ENCODE data around the gene MCTP2.
A peak's percentile ranks its signal among the peaks of the same experiment; 100 is the strongest.

The MCTP2 gene

DNA sequence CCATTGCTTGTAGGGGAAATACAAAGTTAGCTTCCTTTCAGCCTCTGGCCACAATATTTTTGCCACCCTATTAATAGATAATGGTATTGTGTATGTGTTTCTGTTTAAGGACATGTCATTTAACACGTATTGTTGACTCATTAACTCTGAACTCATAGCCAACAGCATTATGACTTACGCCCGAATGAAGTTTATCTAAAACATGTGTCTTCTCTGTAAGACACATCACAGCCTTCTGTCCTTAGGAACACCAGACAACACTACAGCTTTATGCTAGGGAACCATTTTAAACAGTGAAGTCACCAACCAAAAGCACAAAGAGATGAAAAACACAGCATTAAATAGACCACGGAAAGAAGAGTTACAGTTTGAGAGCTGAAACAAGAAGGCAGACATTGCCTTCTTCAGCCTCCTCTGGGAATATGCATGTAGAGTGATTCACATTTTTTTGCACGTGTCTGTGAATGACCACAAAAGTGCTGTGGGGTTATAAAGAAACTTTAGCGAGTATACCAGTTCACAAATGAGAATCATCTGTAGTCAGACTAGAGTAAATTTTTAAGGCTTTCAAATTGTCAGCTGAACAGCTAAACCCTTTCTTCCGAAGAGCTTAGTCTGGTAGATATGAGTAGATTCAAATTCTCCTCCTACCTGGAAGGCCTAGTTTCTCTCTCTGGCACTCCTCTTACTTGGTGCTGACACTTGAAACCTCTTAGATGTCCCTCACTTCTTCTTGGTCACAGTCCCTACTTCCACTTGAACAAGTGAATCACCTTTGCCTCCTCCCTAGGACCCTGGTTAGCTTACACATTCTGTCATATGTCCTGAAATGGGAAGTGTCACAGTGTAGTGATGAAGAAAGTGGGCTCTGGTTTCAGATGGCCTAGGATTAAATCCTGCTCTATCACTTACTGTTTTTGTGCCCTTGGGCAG, 32.2 kb downstream of the MCTP2 start:
- peak; percentile 28 for DNase-seq (ENCODE audit: low read depth, low spot score)
- TF ChIP-seq, protein P1, sequence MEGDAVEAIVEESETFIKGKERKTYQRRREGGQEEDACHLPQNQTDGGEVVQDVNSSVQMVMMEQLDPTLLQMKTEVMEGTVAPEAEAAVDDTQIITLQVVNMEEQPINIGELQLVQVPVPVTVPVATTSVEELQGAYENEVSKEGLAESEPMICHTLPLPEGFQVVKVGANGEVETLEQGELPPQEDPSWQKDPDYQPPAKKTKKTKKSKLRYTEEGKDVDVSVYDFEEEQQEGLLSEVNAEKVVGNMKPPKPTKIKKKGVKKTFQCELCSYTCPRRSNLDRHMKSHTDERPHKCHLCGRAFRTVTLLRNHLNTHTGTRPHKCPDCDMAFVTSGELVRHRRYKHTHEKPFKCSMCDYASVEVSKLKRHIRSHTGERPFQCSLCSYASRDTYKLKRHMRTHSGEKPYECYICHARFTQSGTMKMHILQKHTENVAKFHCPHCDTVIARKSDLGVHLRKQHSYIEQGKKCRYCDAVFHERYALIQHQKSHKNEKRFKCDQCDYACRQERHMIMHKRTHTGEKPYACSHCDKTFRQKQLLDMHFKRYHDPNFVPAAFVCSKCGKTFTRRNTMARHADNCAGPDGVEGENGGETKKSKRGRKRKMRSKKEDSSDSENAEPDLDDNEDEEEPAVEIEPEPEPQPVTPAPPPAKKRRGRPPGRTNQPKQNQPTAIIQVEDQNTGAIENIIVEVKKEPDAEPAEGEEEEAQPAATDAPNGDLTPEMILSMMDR (IDR thresholded peaks at IDR 0.05; ENCODE audit: insufficient read depth, low read length, missing control alignments): no peak
- ChIA-PET POLR2A (no interaction called here), CTCF (interaction anchor here (0.7 to 1.4 kb wide), 3 partner anchors 32 to 144 kb away, joined by 3 to 5 read pairs (median 3); partner anchors contain the start of gene MCTP2)
- no peak overlapping the region for H3K4me3 ChIP-seq (ENCODE audit: low read depth, low read length)

DNA sequence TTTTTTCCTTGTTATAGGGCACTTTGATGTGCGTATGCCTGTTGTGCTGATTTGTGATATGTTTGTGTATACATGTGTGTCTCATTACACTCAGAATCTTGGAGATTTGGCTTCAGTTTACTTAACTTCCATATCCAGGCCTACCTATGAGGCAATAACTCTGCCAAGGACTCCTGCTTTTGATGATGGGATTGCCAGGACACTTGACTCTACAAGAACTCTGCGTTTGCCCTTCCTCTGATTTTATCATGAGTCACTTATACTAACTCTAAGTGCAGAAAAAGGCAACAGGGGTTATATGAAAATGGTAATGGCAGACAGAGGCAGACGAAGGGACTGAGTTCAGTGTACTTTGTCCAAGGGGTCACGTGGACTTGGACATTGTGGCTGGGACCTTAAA, 33.6 kb downstream of the MCTP2 start:
- ChIA-PET POLR2A (no interaction called here), CTCF (interaction anchor here (0.9 kb wide), 1 partner anchor 60 kb away, joined by 3 read pairs; no protein-coding TSS in a partner anchor)
- DNase-seq (ENCODE audit: low read depth, low spot score): no peak
- TF ChIP-seq, protein P1 (IDR thresholded peaks at IDR 0.05; ENCODE audit: insufficient read depth, low read length, missing control alignments): no peak
- no peak overlapping the region for H3K4me3 ChIP-seq (ENCODE audit: low read depth, low read length)

DNA sequence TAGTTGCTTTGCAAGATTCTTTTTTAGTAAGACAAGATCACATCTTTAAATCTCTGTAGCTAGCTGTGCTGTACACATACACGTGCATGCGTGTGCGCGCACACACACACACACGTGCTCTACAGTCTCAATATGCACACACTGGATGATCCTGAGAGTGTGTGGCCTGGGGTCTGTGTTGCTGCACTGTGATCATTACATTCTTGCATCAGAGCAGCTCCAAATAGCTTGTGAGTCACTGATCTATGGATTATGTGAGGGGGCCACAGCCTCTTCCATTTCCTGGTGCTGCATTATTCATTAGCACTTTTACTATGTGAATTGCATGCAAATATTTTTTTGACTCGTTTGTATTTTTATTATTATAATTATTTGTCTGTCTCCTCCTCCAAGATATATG, 34.6 kb downstream of the MCTP2 start:
- H3K4me3 ChIP-seq (ENCODE audit: low read depth, low read length): no peak overlapping the region
- TF ChIP-seq, protein P1 (IDR thresholded peaks at IDR 0.05; ENCODE audit: insufficient read depth, low read length, missing control alignments): no peak
- ChIA-PET CTCF (interaction anchor here (1.1 kb wide), 1 partner anchor 58 kb away, joined by 4 read pairs; no protein-coding TSS in a partner anchor), POLR2A (no interaction called here)
- DNase-seq (ENCODE audit: low read depth, low spot score): no peak

DNA sequence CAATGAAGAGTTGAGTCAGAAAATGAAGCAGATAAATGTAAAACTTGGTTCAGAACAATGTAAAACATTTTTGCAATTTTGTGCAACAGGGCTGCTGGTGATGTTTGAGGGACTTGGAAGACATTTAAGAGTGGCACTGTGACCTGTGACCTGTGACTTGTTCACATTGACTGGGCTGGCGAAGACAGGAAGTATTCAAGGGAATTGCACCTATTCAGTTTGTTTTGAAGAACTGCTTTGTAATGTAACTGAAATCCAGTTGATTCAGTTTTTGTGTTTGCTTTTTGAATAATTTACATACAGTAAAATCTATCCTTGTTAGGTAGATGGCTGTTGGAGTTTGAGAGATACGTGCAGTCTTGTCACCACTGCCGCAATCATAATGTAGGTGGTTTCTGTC, 35.4 kb downstream of the MCTP2 start:
- no peak for DNase-seq (ENCODE audit: low read depth, low spot score)
- ChIA-PET CTCF (no interaction called here), POLR2A (no interaction called here)
- TF ChIP-seq, protein P1 (IDR thresholded peaks at IDR 0.05; ENCODE audit: insufficient read depth, low read length, missing control alignments): no peak
- no peak overlapping the region for H3K4me3 ChIP-seq (ENCODE audit: low read depth, low read length)

DNA sequence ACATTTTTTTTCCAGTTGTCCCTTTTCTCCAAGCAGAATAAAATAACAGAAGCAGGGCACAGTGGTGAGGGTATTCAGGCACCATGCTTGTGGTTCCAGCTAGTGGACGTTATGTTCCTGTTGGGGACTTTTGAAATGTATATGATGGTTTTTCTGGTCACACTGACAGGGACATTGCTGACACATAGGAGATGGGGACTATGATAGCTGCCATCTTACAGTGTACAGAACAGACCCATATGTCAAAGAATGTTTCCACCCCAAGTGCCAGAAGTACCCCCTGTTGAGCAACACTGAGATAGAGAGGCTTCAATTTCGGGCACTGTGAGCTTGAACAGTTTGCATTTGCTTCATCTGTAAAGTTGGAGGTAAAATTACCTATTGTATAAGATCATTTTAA, 38.6 kb downstream of the MCTP2 start:
- DNase-seq (ENCODE audit: low read depth, low spot score): no peak
- ChIA-PET POLR2A (no interaction called here), CTCF (interaction anchor here (0.7 kb wide), 1 partner anchor 105 kb away, joined by 4 read pairs; no protein-coding TSS in a partner anchor)
- H3K4me3 ChIP-seq (ENCODE audit: low read depth, low read length): no peak overlapping the region
- TF ChIP-seq, protein P1 (IDR thresholded peaks at IDR 0.05; ENCODE audit: insufficient read depth, low read length, missing control alignments): no peak

DNA sequence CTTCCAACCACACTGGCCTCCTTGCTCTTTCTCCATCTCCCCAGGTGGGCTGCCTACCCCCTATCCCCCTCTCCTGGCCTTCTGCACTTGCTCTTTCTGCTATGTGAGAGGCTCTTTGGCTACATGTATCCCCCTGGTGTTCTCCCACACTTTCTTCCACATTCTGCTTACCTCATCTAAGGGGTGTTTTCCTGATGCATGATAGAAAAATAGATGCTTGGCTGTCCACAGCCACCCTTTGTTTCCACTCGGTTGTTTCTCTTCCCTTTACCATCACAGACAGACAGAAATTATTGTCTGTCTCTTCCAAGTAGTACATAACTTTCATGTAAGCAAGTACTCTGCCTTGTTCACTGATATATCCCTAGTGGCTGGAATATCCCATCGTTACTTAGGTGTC, 39.2 kb downstream of the MCTP2 start:
- POLR2A ChIA-PET: no interaction called here
- CTCF ChIA-PET: no interaction called here
- TF ChIP-seq, protein P1 (IDR thresholded peaks at IDR 0.05; ENCODE audit: insufficient read depth, low read length, missing control alignments): no peak
- DNase-seq (ENCODE audit: low read depth, low spot score): no peak
- no peak overlapping the region for H3K4me3 ChIP-seq (ENCODE audit: low read depth, low read length)

Measured in AG04449 (cell line).